Gastroesophageal sphincter (tissue), 3 donors: ENCODE measurements around the gene RARRES1.

ENCODE experiments used
- CTCF ChIP-seq, 4 experiments: fragments of 200-600 bp in 2 of 4; fragments of 450-650 bp in 2 of 4; sonication (generic) in 1 of 4; IDR thresholded peaks; one replicate each; pipeline ENCODE4 v1.5.1; 2017 to 2019; ENCODE audit warnings: antibody characterized with exemption in 4 of 4, mild to moderate bottlenecking in 2 of 4, moderate library complexity in 2 of 4
- EP300 ChIP-seq: sonication (generic); formaldehyde crosslinking; IDR thresholded peaks from one replicate; pipeline ENCODE4 v1.6.1; 2017; ENCODE audit warnings: antibody characterized with exemption, mild to moderate bottlenecking
- POLR2A ChIP-seq, 2 donors: fragments of 450-650 bp; IDR thresholded peaks; one replicate each; pipeline ENCODE4 v1.6.1; 2017; ENCODE audit warnings: antibody characterized with exemption in 2 of 2, mild to moderate bottlenecking in 2 of 2, moderate library complexity in 1 of 2
- POLR2AphosphoS5 ChIP-seq: sonication (generic); formaldehyde crosslinking; IDR thresholded peaks from one replicate; pipeline ENCODE4 v1.6.1; 2017; ENCODE audit warnings: antibody characterized with exemption

GRCh38 chr3:158663246-158663645 is 69.0 kb downstream of the RARRES1 start:
- no peak for TF ChIP-seq CTCF (IDR thresholded peaks at IDR 0.05)
- TF ChIP-seq POLR2A (IDR thresholded peaks at IDR 0.05) = no peak
- TF ChIP-seq EP300 = no peak
- no peak for TF ChIP-seq POLR2AphosphoS5
